ENCODE data around the gene WNT4. TPM values are rescaled to one million over a fixed set of nuclear protein-coding genes. Genes with fewer than 3 reads are reported as not detected.

The WNT4 gene
- total RNA-seq, 1 donor from 2014 or later = 0.19 TPM

DNA sequence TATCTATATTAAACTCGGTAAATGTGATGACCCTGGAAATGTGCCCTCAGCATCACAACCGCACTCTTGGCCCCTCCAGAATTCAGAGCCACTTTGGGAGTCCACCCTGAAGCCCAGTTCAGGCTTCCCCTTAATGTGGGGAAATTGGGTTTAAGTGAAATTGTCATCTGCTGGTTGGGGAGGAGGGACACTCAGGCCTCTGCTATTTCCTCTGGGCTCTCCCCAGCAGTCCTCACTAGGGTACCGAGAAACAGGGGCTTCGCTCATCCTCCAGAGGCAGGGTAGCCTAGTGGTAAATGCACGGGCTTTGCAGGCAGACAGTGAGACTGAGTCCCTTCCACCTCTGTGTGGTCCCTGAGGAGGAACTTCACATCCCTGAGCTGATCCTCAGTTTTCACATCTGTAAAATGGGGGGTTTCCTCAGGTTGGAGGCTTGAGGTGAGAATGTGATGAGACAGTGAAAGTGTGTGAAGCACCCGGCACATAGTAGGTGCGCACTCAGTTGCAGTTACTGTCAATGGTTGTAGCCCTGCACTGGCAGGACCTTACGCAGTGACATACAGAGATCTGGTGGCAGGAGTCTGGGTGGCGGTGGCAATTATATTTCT, 14.6 kb upstream of the WNT4 start:
- no peak for DNase-seq (ENCODE audit: extremely low spot score, unreplicated experiment)
- no peaks in the 10 kb centered on the region for H3K9me3 Mint-ChIP-seq (ENCODE audit: unreplicated experiment)
- TF ChIP-seq, protein P1, sequence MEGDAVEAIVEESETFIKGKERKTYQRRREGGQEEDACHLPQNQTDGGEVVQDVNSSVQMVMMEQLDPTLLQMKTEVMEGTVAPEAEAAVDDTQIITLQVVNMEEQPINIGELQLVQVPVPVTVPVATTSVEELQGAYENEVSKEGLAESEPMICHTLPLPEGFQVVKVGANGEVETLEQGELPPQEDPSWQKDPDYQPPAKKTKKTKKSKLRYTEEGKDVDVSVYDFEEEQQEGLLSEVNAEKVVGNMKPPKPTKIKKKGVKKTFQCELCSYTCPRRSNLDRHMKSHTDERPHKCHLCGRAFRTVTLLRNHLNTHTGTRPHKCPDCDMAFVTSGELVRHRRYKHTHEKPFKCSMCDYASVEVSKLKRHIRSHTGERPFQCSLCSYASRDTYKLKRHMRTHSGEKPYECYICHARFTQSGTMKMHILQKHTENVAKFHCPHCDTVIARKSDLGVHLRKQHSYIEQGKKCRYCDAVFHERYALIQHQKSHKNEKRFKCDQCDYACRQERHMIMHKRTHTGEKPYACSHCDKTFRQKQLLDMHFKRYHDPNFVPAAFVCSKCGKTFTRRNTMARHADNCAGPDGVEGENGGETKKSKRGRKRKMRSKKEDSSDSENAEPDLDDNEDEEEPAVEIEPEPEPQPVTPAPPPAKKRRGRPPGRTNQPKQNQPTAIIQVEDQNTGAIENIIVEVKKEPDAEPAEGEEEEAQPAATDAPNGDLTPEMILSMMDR (IDR thresholded peaks at IDR 0.05) = no peak
- H3K4me3 Mint-ChIP-seq (ENCODE audit: unreplicated experiment) = no peak overlapping the region
- no peaks in the 10 kb centered on the region for H3K36me3 Mint-ChIP-seq (ENCODE audit: unreplicated experiment)
- peaks cover 9% of the 10 kb centered on the region for H3K27me3 Mint-ChIP-seq (ENCODE audit: unreplicated experiment)
- H3K4me1 Mint-ChIP-seq (ENCODE audit: unreplicated experiment) = no peaks in the 10 kb centered on the region
- H3K27ac Mint-ChIP-seq (ENCODE audit: unreplicated experiment) = no peak overlapping the region

DNA sequence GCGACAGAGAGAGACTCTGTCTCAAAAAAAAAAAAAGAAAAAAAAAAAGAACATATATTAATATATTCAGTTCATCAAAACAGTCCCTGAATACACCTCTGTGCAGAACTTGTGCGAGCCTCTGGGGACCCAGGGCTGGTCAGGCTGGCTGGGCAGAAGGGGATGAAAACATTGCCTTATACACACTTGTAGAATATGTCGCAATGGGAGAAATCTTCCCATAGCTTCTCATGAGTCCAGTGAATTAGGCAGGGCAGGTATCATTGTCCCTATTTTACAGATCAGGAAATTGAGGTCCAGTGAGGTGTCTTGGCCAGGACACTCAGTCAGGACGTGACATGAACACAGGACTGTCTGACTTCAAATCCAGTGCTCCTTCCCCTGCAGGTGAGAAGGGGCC, 12.6 kb upstream of the WNT4 start:
- Mint-ChIP-seq H3K4me3 (ENCODE audit: unreplicated experiment) (no peak overlapping the region), H3K27ac (ENCODE audit: unreplicated experiment) (no peak overlapping the region), H3K27me3 (ENCODE audit: unreplicated experiment) (peaks cover 13% of the 10 kb centered on the region), H3K36me3 (ENCODE audit: unreplicated experiment) (no peaks in the 10 kb centered on the region), H3K9me3 (ENCODE audit: unreplicated experiment) (no peaks in the 10 kb centered on the region), H3K4me1 (ENCODE audit: unreplicated experiment) (no peaks in the 10 kb centered on the region)
- TF ChIP-seq, protein P1 (IDR thresholded peaks at IDR 0.05) = no peak
- DNase-seq (ENCODE audit: extremely low spot score, unreplicated experiment) = no peak

DNA sequence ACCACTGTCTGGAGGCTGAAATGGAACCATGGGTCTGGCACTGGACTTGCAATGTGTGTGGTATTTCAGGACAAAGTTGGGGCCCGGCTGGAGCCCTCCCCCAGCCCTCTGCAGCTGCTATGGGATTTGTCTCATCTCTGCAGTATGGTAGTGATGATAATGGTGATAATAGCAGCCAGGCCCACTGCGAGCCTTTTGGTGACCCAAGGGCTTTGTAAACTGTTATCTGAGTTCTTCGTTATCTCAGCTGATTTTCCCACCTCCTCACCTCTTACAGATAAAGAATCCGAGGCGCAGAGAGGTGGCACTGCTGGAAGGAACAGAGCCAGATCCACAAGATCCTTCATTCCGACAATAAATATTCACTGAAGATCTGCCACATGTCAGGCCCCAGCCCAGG, 11.7 kb upstream of the WNT4 start:
- no peak overlapping the region for H3K27ac Mint-ChIP-seq (ENCODE audit: unreplicated experiment)
- TF ChIP-seq, protein P1 (IDR thresholded peaks at IDR 0.05) = no peak
- DNase-seq (ENCODE audit: extremely low spot score, unreplicated experiment) = no peak
- no peaks in the 10 kb centered on the region for H3K36me3 Mint-ChIP-seq (ENCODE audit: unreplicated experiment)
- no peaks in the 10 kb centered on the region for H3K4me1 Mint-ChIP-seq (ENCODE audit: unreplicated experiment)
- peaks cover 17% of the 10 kb centered on the region for H3K27me3 Mint-ChIP-seq (ENCODE audit: unreplicated experiment)
- no peaks in the 10 kb centered on the region for H3K9me3 Mint-ChIP-seq (ENCODE audit: unreplicated experiment)
- H3K4me3 Mint-ChIP-seq (ENCODE audit: unreplicated experiment) = no peak overlapping the region

DNA sequence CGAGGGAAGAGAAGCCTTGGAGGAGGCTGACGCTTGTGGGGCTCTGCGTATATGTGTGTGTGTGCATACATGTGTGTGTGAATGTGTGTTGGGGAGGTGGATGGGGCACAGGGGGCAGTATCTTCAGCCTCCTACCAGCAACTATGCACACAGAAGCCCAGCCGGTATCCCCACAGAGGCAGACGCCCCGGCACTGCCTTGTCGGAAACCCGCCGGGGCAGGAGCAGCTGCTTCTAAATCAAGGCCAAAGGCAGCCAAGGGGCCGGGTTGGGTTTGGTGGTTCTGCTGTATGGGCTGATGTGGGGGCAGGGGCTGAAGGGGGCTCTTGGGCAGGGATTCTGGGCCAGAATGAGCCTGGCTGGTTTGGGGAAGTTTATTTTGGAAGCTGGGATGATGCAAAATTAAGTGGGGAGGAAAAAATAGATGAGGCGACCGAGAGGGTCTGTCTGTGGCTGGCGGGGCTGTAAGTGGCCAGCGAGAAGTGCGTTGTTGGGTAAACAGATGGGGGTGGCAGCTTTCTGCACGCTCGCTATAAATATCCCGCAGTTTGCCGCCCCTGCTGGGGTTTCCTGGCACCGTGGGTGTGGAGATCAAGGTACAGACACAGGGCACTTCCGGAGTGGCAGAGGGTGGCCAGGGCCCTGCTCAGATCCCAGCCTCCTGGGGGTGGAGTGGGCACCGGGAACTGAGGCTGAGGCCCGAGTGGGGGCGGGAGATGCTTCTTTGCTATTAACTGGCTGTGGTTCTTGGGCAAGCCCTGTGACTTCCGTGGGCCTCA, 11.0 kb upstream of the WNT4 start:
- Mint-ChIP-seq H3K27me3 (ENCODE audit: unreplicated experiment) (peaks cover 22% of the 10 kb centered on the region), H3K36me3 (ENCODE audit: unreplicated experiment) (no peaks in the 10 kb centered on the region), H3K9me3 (ENCODE audit: unreplicated experiment) (no peaks in the 10 kb centered on the region), H3K4me1 (ENCODE audit: unreplicated experiment) (no peaks in the 10 kb centered on the region), H3K4me3 (ENCODE audit: unreplicated experiment) (no peak overlapping the region), H3K27ac (ENCODE audit: unreplicated experiment) (no peak overlapping the region)
- TF ChIP-seq, protein P1 (IDR thresholded peaks at IDR 0.05) = no peak
- DNase-seq (ENCODE audit: extremely low spot score, unreplicated experiment) = no peak

DNA sequence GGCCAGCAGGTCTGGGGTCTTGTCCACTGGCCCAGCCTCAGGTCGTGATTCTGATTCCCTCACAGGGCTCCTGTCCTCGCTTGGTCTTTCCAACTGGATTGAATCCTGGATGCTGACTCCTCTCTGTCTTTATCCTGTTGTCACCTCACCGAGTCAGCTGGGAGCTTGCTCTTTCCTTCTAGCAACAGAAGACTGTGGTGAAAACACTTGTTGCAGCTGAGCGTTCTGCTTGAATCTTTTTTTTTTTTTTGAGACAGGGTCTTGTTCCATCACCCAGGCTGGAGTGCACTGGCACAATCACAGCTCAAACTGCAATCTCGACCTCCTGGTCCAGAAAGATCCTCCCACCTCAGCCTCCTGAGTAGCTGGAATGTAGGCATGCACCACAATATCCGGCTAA, 8.0 kb upstream of the WNT4 start:
- no peaks in the 10 kb centered on the region for H3K36me3 Mint-ChIP-seq (ENCODE audit: unreplicated experiment)
- TF ChIP-seq, protein P1 (IDR thresholded peaks at IDR 0.05) = no peak
- no peaks in the 10 kb centered on the region for H3K4me1 Mint-ChIP-seq (ENCODE audit: unreplicated experiment)
- H3K4me3 Mint-ChIP-seq (ENCODE audit: unreplicated experiment) = no peak overlapping the region
- peaks cover 42% of the 10 kb centered on the region for H3K27me3 Mint-ChIP-seq (ENCODE audit: unreplicated experiment)
- no peak for DNase-seq (ENCODE audit: extremely low spot score, unreplicated experiment)
- H3K9me3 Mint-ChIP-seq (ENCODE audit: unreplicated experiment) = no peaks in the 10 kb centered on the region
- H3K27ac Mint-ChIP-seq (ENCODE audit: unreplicated experiment) = no peak overlapping the region

Measured in osteocyte (in vitro differentiated cells).